GM19463 (cell line): ENCODE data around the gene C2CD4D.
"Not testable (repeated sequence)": the region's sequence is repeated elsewhere in the genome, so short reads cannot be mapped to it uniquely, and the experiment has no call there.

Experiments used
- ATAC-seq: cut with Tn5 transposase; IDR thresholded peaks from one replicate; pipeline ENCODE4 v1.9.1; 2021; ENCODE audit warnings: mild to moderate bottlenecking, moderate library complexity; ENCODE audit not compliant: unreplicated experiment

The C2CD4D gene

DNA sequence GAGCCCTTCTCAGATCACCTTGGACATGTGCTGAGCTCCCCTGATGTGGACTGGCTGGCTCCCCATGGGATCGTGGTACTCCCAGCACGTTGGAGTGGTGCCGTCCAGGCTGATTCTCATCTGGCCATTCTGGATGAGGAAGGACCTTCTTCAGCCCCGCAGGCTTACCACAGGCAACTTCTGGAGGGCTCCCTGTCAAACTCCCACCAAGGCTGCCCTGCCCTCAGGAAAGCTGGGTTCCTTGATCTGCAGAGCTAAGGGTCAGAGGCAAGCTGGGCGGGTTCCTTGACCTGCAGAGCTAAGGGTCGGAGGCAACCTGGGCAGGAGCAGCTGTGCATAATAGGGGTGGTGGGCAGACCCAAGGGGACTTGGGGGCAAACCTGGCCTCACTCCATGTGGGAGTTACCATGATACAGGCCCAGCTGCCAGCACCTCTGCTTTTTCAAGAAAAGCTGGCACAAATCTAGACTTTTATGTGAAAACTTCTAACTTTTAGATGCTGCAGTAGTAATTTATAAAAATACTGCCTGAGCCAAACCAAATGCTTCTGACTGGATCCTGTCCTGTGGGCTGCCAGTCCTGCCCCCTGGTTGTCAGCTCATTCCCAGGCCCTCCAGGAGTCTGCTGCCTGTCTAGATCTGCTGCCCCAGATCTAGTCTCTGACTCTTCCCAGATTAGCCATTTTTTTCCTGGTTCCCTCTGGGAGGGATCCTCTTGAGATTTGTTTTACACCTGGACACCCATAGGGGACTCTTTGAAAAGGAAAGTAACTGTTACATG, 19.5 kb upstream of the C2CD4D start:
- no peak for ATAC-seq

DNA sequence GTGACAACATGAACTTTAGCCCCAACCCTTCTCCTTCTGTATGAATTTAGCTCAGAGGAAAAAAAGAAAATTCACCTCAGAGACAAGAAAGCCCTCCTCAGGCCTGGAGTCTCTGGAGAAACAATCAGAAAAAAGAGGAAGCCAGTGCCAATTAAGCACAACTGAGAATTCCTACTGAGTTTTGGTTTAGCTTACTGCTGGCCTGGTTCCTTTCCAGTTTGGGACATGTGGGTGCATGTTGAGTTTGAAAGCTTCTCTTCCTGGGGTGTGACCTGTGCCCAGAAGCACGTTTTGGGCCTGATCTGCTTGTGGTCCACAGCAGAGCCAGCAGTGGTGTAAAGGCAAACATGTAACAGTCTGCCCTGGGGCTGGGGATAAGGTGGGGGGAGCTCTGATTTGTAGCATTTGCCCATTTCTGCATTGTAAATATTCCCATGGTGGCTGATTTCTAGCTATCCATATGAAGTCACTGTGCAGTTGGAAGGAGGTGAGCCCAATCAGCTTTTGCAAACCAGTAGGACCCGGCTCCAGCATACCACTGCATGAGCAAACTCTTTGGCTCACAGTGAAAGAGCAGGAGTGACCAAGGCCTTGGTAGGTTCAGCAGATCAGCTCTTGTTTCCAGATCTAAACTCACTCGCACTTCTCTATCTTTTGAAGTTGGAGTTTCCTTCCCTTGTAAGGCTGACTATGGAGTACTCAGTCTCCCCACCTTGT, 18.6 kb upstream of the C2CD4D start:
- no peak for ATAC-seq

- ATAC-seq: no peak
These were observed 16.3 kb upstream of the C2CD4D start for GRCh38 chr1:151855933-151856332.

DNA sequence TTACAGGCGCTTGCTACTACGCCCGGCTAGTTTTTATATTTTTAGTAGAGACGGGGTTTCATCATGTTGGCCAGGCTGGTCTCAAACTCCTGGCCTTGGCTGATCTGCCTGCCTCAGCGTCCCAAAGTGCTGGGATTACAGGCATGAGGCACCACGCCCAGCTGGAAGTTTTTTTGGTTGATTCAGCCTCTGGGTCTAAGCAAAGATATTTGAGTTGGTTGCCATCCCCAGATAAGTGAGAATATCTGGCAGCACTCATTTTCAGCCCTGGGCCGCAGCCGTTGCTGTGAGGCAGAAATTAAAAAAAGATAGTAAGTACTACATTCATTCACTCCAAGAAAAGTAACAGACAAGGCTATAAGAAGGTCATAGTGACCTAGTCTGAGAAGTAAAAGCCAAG, 15.9 kb upstream of the C2CD4D start:
- not testable (repeated sequence) for ATAC-seq

- no peak for ATAC-seq
These were observed 15.0 kb upstream of the C2CD4D start for GRCh38 chr1:151854658-151855057.

GRCh38 chr1:151853411-151853943, 13.9 kb upstream of the C2CD4D start, which contains the start of gene THEM5:
TSS of gene THEM5 (minus strand) at chr1:151853712. CDS start at chr1:151853565, 147 bp downstream.
- ATAC-seq: no peak

DNA sequence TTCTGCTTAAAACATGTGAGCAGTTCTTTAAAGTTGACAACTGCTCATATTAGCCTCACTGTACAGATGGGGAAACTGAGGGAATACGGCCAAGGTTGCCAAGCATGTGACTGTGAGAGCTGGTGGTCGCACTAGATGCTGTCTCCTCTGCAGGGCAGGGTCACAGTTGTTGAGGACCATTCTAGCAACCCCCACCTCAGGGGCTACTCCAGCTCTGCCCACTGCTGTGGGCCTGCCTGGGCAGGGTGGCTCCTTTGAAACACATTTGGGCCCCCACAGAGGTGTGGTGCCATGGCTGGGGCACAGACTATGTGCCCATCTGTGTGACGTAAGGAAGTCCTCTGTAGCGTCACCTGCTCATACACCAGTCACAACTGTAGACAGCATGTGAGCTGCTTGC, 13.1 kb upstream of the C2CD4D start:
- ATAC-seq: no peak

- no peak for ATAC-seq
These were observed 12.3 kb upstream of the C2CD4D start for GRCh38 chr1:151851886-151852285.

DNA sequence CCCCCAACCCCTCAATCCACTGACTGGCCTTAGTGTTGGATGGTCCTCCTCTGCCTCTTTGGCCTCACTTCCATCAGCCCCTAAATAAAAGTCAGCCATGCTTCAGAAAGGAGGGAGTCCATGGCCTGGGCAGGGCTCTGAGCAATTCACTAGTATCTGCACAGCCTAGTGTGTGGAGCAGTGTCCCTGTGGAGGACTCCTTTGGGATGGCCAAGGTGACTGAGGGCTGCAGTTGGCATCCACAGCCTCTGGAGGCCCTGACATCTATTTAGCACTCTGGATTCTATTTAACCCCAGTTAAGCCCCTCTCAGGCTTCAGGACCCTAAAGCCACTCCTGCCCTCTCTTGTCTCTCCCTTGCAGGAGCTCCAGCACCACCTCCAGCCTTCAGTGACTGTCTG, 10.3 kb upstream of the C2CD4D start:
- no peak for ATAC-seq

DNA sequence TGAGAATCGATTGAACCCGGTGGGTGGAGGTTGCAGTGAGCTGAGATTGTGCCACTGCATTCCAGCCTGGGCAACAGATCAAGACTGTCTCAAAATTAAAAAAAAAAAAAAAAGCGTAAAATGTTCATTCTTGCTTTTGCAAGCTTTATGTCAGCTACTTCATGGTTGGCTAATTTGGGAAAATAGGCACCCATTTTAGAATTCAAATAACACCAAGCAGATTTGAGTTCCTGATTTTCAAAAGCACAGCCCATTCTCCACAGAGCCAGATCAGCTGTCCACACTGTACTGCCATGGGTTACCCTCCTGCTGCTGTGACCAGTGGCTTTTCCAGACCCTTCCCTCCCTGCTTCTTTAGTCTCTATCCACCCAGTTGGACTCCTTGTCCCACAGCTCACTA, 9.5 kb upstream of the C2CD4D start:
- ATAC-seq: no peak

DNA sequence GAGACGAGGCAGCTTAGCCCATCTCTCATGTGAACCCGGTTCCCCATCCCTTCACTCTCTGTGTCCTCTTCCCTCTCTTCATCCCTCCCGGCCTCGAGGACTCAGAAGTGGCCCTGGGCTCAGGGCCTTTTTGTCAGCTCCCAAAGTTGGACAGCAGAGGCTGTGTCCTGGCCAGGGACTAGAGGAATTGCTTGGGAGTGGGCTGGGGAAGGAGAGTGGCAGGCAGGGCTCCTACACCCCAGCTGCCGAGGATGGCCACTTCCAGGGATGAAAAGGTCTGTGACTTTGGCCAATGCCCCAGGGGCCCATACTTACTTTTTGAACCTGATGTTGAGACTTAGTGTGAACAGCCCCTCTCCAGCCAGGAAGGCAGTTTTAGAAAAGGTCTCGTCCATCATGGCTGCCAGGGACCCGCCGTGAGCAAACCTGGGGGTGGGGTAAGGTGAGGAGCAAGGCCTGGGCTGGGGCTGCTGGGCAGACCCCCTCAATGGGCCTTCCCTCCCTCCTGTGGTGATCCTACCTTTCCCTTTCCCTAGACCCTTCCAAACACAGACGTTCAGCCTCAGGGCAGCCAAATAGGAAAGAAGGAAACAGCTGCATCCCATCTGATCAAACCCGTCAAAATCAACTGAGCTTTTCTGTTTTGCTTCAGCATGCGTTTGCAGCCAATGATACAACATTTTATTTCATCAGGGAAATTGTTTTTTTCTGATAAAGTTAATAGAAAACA, 8.4 kb upstream of the C2CD4D start:
- ATAC-seq: no peak

- no peak for ATAC-seq
These were observed 7.1 kb upstream of the C2CD4D start for GRCh38 chr1:151846686-151847237.

DNA sequence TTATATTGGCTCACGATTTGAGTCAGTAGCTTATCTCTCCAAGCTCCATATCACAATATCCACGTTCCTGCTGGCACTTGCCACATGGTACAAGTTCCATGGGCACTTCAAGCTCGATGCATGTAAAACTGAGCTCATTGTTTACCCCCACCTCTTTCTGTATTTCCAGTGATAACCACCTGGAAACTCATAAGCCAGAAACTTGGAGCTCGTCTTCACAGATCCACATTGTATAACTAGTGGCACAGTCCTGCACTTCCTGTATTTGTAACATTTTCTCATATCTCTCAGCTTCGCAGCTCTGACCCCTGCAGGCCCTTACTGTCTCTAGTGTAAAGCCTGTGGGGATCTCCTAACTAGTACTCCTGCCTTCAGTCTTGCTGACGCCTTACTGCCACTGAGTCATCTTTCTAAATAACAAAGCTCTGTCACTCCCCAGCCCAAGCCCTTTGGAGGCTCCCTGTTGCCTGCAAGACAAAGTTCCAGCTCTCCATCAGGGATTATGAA, 6.5 kb upstream of the C2CD4D start:
- ATAC-seq: no peak

DNA sequence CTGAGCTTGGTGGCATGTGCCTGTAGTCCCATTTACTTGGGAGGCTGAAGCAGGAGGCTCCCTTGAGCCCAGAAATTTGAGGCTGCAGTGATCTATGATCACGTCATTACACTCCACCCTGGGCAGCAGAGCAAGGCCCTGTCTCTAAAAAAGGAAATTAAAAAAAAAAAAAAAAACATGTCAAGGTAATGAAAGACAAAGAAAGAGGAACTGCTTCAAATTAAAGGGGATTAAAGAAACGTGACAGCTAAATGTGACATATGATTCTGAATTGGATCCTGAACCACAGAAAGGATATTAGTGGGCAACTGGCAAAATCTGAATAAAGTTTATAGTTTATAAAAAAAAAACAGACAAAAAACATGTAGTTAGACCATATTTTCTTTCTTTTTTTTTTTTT, 3.8 kb upstream of the C2CD4D start:
- no peak for ATAC-seq

DNA sequence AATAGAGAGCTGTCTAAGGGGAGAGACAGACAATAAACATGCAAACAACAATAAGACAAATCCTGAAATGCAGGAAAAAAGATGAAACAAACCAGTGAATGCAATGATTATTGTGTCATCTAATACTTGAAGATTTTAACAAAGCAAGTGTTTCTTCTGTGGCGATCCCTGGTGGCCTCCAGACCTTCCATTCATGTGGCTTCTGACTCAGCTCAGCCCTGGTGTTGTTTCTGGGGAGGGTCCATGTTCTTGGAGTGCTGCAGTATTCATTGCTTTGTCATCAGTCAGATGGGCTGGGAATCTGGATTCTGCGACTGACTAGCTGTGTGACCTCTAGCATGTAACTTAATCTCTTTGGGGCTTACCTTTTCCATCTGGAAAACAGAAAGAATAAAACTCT, 1.5 kb upstream of the C2CD4D start:
- ATAC-seq: no peak

DNA sequence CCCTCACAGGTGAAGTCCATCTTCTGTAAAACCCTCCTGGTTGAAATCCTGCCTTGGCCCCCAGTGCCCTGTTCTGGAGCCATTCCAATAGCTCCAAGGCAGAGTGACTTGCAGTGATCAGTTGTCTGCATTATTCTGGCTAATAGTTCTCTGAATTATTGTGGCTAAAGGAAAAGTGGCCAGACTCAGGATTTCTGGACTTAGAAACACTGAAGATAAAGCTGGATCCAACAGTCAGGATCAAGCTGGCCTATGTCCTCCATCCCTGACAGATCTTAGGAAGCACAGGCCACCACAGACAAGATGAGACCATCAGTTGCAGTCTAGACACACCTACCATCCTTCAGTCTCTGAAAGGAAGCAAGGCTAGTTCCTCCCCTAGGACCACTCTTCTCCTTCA, 801 bp upstream of the C2CD4D start:
- no peak for ATAC-seq

DNA sequence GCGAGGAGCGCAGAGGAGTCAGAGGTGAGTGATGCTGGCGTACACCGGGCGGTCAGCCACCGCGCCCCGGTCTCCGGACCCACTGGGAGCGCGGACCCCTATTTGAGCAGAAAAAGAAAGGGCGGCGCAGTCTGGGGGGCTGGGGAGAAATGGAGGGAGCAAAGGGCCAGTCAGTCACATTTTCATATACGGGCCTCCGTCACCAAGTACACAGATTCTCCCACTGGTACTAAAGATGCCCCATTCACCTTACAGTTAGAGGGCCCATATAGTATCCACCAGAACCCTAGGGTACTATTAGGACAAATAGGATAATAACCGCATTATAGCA, 573 bp downstream of the C2CD4D start:
- no peak for ATAC-seq

DNA sequence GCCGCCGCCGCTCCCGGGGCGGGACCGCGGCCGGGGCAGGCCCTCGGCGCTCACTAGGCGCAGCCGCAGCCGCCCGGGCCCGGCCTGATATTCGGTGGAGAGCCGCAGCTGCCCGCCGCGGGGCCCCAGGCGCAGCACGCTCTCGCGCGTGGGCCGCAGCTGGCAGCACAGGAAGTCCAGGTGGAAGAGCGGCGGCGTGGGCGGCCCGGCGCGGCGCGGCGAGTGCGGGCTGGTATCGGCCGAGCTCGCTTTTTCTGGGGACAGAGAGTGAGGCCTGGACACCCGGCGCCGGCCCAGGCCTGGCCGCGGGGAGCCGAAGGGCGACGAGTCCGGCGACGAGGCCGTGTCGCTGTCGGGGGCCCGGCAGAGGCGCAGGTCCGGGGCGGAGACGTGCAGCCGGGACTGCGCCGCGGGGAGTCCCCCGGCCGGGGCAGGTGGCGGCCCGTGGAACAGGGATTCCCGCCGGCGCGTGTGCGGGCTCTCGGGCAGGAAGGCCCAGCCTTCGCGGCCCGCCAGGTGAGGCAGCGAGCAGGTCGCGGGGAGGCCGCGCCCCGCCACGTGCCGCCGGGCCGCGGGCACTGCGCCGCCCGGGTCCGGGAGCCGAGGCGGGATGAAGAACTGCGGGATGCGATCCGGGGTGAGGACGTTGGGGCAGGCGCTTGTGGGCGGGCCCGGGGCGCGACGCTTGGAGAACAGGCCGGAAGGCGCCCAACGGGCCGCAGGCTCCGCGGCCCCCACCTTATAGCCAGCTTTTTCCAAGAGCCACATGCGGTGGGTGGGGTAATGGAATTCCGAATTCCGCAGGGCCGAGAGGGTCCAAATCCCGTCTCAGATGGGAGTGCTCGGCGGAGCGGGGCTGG, 1.2 kb downstream of the C2CD4D start:
- no peak for ATAC-seq

DNA sequence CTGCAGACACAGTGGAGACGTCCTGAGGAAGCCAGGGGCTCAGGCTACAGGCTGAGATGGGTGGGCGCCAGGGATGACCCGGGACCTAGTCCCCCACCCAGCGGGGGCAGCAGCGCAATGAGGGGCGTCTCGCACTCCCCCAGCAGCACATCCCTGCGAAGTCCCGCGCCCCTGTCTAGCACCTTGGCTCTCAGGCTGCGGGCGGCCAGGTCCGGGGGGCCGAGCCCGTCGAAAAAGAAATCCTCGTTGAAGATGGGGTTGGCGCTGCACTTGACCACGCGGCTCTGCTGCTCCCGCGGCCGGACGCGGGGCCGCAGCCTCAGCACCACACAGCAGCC, 1.8 kb downstream of the C2CD4D start:
- no peak for ATAC-seq

- no peak for ATAC-seq
These were observed 2.4 kb downstream of the C2CD4D start for GRCh38 chr1:151837197-151837596.
